HG03460 (cell line): ENCODE results near the gene OGT.
A peak's percentile ranks its signal among the peaks of the same experiment; 100 is the strongest.
"Not testable (repeated sequence)": the region's sequence is repeated elsewhere in the genome, so short reads cannot be mapped to it uniquely, and the experiment has no call there.

ENCODE experiments used
- ATAC-seq: cut with Tn5 transposase; IDR thresholded peaks from one replicate; pipeline ENCODE4 v1.9.1; 2021; ENCODE audit not compliant: unreplicated experiment

Gene OGT

DNA sequence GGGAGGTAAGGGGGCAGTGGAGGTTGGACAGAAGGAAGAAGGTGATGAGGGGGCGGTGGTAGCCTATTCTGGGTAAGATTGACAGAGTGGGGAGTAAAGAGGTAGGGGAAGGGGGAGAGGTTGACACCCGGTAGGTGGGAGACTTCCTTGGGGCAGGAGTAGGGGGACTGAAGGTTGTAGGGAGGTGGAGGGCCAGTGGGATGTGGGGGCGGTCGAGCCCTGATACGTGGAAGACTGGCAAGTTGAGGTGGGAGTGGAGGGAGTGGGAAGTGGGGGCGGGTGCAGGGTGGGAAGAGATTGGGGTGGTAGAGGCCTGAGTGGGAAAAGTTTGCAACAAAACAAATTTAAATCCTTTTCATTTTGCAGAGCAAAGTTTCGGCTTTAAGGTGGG, 47.1 kb downstream of the OGT start:
- ATAC-seq, result no peak

DNA sequence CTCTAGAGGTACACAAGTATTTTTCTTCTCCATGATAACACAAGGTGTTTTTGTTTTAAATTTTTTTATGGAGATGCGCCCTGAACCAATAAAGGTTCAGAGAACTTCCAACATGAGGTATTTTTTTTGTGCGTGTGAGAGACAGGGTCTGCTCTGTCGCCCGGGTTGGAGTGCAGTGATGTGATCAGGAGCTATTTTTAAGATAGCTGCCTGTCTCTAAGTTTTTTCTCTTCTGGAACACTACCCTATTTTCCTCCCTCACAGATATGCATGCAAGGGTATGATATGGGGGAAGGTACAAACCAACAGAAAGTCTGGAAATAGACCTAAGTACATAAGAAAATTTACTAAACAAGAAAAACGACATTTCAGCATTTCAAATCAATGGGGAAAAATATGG, 48.3 kb downstream of the OGT start:
- ATAC-seq, result no peak

DNA sequence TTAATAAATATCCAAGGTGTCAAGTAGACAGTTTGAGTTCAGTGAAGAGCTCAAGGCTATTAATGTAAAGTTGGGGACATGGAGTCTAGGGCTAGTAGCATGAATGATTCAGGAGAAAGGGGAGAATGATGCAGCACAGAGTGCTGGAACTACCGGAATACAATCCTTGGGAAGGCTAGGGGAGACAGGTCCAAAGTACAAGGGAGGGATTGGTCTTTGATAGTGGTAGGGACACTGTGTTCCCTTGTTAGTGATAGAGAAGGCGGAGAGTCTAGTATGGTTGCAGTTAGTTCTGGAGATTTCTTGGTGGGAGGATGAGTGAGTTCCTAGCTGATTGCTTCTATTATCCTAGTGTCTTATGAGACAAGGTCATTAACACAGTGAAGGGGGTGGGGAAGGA, 54.0 kb downstream of the OGT start:
- no peak for ATAC-seq

DNA sequence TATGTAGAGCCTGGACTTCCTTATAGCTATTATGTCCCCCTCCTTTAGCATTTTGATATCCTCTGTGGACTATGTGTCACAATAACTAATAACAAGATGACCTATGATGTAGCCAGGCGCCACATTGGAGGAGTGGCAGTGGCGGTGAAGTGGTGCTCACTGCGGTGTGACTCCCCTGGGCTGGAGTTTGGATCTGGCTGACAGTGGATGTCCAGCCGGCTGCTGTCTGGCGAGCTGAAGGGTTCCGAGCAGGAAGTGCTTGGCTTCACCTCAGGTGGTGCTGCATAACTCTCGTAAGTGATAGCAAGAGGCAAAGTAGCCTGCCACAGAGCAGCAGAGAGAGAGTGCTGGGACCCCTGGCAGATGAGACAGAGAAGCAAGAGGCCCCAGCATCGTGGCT, 60.3 kb downstream of the OGT start:
- not testable (repeated sequence) for ATAC-seq

DNA sequence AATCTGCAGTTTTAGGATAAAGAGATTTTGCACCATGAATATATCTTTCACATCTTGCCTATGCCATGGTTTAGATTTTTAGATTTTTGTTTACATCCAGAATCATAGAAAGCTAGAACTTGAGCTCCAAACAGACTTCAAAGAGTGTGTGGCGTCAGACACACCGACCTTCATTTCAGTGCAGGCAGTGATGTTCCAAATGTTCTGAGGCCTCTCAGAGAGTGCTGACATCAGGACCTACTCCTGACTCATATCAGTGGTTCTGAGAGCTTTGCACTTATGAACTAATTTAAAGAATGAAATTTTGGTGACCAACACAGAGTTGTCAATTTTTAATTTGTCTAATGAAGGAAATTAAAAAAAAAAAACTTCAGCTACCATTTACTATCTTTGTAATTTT, 67.1 kb downstream of the OGT start:
- ATAC-seq, result no peak

DNA sequence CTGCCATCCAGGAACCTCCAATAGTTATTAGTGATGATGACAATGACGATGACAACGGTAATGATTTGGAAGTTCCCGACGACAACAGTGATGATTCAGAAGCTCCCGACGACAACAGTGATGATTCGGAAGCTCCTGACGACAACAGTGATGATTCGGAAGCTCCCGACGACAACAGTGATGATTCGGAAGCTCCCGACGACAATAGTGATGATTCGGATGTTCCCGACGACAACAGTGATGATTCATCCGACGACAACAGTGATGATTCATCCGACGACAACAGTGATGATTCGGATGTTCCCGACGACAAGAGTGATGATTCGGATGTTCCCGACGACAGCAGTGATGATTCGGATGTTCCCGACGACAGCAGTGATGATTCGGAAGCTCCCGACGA, 70.7 kb downstream of the OGT start:
- ATAC-seq, result no peak

DNA sequence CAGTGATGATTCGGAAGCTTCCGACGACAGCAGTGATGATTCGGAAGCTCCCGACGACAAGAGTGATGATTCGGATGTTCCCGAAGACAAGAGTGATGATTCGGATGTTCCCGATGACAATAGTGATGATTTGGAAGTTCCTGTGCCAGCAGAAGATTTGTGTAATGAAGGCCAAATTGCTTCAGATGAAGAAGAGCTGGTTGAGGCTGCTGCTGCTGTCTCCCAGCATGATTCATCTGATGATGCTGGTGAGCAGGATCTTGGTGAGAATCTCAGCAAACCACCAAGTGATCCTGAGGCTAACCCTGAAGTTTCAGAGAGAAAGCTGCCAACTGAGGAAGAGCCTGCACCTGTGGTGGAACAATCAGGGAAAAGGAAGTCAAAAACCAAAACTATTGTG, 71.2 kb downstream of the OGT start:
- ATAC-seq, result no peak

DNA sequence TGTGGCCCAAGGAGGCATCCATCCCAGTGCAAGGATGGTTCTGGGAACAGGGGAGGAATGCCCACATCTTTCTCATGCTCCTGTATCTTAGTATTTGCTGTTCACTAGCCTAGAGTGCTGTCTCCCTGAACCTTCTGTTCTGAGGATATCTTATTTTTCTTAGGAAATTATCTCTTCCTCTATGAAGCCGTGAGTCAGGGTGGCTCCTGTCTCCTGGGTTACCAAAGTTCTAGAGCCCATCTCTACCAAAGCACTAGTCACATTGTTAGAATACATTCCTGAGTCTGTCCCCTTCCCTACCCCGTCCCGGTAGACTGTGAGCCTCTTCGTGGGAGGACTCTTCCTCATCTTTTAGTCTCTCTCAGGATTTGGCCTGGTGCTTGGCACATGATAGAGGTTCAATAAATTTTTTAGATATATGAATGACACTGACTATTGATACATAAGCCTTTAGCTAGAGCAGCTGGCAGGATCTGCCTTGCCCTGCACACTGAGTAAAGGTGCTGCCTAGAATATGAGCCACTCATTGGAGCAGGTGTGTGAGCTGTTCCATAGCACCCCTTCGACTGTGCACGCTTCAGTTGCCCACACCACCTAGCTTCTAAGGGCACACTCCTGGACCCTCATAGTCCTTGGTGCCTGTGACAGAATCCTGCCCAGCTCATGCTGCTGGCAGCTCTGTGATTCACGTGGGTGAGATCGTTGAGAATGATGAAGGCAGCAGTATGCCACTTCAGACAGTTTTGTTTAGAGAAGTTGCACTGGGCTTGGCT, 72.1 kb downstream of the OGT start:
- no peak for ATAC-seq

DNA sequence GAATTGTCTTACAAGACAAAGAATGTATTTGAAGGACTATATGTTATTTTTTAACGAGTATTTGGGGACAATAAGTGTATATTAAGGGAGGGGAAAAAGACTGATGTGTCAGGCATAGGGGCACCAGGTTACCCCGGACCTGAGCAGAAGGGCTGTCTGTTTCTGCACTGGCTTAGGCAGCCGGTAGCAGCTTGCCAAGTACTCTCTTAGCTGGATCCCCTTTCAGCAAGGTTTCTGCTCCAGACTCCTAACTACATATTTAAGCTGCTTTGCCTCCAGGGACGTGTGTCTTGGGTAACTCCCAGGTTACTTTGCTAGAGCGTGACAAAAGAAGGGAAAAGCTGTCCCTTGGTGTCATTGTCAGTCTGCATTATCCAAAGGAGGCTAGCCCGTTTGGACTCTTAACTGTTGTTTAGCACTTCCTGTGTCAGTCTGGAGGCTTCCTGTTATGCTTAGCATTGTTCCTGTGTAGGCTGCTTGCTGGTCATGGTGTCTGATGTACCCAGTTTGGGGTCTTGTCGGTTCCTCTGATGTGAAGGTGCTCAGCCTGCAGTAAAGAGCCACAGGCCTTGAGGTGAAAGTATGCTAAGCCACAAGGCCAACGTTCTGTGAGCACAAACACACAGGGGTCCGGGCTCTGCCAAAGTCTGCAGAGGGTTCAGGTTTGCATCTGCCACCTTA, 73.8 kb downstream of the OGT start:
- ATAC-seq, result no peak

DNA sequence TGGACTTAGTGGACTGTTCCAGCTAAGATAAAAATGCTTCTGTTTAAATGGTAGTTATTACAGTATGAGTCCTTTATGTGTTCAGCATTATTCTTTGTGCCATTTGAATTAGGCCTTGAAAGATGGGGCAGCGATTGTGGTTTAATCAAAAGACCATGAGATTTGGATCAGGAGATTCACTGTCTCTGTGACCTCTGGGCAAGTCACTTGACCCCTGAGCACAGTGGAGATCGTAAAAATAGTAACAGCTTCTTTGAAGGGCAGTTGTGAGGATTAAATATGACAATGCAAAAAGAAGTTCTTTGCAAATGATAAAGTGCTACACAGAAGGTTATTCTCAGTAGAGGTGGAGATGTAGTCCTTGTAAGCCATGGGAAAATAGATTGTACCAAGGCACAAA, 74.6 kb downstream of the OGT start:
- no peak for ATAC-seq

DNA sequence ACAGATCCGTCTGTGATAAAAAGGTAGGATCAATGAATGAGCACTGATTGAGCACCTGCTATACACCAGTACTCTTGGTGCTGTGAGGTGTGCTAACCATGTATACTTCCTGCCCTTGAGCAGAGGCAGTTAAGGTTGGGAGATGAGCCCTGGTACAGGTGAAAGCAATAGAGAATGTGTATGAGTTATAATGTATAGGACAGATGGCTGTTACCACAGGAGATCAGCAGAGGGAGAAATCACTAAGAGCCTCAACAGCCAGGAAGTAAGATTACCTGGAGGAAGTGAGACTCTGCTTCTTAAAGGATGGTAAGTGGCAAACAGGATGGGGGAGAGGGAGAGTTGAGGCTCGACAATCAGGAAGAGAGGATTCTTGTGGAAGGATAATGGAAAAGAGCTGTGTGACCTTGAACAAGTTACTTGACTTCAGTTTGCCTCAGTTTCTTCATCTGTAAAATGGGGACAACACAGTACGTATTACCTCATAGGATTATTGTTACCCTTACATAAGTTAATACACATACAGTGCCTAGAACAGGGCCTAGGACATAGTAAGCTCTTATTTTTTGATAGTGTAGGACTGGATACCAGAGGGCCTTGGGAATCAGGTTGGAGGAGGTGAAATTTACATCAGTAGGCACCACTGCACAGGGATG, 76.3 kb downstream of the OGT start:
- no peak for ATAC-seq

DNA sequence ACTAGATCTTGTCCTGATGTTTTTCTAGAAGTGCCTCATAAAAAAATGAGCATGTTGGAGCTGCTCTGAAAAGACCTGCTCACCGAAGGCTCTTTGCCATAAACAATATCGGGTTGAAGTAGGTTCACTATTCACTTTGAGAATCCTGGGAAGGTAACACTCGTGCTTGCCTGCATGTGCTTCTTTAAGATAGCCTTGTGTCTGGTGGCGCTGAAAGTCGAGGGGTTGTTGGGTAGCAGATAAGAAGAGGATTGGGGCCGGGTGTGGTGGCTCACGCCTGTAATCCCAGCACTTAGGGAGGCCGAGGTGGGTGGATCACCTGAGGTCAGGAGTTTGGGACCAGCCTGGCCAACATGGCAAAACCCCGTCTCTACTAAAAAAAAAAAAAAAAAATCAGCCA, 78.8 kb downstream of the OGT start:
- ATAC-seq, result not testable (repeated sequence)

DNA sequence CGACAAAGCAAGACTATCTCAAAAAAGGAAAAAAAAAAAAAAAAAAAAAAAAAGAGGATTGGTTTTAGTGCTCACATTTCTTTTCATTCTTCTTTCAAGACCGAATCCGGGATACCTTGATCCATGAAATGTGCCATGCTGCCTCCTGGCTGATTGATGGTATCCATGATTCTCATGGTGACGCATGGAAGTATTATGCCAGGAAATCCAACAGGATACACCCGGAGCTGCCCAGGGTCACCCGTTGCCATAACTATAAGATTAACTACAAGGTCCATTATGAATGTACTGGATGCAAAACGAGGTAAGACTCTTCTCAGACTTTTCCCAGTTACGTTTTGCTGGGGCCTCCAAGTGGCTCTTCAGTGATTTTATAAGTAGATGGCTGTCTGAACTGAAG, 79.4 kb downstream of the OGT start:
- no peak for ATAC-seq

DNA sequence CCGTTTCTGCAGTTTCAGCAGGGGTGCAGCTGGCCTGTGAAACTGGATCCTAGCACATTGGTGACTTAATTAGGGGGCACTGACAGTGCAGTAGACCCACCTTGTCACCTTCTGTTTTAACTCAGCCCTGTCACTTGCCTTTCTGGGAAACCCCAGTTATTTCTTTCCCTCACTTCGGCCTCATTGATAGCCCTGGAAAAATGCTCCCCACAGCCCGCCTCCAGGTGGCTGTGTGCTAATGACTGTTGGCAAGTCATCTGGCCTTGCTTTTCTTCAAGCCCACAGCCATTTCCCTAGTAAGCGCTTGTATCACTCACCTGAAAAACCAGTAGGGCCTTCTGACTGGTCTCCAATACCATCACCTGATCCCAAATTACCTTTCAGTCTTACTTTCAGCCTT, 82.2 kb downstream of the OGT start:
- no peak for ATAC-seq

DNA sequence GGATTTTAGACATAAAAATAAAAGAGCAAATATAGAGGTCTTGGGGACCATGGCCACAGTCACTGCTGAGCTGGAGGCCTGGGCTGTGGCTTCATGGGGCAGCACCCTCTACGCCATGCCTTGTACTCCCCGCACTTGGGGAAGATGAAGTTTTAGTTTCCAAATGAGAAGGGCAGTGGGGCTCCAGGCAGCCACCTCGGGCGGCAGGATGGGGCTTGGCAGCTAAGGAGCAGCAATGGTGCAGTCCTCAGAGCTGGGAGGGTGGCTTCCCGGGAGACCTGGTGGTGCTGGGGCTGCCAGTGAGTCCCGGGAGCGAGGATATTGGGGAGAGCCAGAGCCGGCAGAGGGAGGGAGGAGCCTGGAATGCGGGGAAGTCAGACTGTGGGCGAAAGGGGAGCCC, 83.0 kb downstream of the OGT start:
- no peak for ATAC-seq

DNA sequence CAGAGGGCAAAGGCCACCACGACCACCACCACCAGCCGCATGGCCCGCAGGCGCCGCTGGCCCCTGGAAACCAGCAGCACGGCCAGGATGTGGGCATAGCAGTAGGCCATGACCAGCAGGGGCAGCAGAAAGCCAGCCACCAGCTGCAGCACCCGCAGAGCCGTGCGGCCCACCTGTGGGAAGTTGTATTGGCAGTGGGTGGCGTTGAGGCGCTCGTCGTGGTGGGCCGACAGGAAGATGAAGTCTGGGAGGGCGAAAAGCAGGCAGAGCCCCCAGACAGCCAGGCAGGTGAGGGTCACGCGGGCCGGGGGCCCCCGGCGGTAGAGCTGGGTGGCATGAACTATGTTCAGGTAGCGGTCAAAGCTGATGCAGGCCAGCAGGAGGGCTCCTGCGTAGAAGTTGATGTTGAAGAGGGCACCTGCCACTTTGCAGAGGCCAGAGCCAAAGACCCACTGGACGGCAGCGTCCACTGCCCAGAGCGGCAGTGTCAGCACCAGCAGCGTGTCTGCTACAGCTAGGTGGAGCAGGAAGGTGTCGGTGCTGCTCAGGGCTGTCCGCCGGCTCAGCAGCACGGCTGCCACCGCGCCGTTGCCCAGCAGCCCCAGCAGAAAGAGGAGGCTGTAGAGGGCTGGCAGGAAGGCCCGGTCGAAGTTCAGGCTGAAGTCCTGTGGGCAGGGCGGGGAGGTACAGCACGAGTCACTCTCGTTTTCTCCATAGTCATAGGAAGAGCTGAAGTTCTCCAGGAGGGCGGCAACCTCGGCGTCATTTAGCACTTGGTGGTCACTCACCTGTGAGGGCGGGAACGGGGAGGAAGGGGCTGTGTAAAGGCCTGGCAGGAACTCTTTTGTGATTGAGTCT, 84.0 kb downstream of the OGT start:
- no peak for ATAC-seq

DNA sequence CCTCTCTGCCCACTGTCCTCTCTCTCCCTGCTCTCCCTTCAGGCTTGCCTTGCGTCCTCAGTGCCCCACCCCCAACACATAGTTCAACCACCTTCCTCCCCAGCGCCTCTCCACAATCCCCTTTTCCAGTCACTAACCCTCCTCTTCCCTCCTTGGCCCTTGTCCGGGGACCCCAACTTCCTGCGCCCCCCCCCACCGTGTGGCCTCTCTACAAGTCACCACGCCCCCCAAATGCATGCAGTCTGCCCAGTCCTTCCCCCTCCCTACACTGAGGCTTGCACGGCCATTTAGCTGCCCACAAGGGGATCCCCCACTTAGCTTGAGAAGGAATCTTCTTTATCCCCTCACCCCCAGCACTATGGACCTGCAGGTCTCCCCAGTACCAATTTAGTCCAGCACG, 84.8 kb downstream of the OGT start:
- no peak for ATAC-seq

DNA sequence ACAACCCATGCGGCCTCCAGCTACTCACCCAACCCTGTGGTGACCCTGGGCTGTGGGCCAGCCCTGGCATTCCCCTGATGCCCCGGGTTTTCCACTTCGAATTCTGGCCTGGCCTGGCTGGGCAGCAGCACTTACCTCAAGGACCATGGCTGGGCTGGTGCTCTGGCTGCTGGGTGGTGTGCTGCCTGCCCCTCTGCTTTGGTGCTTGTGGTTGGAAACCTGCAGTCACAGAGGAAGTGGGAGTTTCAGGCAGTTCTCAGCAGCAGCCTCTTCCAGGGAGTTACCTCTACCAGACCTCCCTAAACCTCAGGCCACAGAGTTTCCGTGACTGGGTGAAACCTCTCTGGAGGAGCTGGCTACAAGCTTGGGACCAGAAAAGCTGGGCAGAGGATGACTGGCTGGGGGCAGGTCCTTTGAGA, 85.4 kb downstream of the OGT start, which contains the start of gene CXCR3:
Gene CXCR3 (minus strand): TSS at position 209 of the 419 bp plus-strand sequence. CDS start 62 bp downstream, at position 147.
- peak; percentile 61 for ATAC-seq

DNA sequence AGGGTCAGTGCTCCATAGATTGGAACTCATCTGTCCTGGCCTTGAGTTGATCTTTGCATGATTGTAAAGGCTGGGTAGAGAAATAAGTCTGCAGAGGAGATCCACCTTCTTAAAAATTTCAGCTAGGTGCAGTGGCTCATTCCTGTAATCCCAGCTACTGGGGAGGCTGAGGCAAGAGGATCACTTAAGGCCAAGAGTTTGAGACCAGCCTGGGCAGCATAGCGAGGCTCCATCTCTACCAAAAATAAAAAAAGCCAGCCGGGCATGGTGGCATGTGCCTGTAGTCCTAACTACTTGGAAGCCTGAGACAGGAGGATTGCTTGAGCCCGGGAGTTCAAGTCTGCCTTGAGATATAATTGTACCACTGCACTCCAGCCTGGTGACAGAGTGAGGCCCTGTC, 85.9 kb downstream of the OGT start:
- no peak for ATAC-seq

DNA sequence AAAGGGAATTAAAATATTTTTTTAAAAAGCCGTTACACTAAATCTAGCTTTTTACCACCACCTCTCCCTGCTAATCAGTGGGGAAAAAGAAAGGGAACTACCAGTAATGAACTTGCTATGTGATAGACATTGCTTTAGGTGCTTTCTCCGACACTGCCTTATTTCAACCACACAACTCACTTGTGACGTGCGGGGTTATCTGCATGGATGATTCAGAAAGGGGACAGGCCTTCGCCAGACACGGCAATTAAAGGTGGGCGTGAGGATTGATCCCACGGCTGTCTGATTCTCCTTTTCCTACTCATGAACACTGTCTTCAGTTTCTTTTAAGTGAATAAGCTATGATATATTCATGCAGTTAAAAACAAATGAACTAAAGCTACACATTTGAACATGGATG, 86.3 kb downstream of the OGT start:
- ATAC-seq, result no peak

DNA sequence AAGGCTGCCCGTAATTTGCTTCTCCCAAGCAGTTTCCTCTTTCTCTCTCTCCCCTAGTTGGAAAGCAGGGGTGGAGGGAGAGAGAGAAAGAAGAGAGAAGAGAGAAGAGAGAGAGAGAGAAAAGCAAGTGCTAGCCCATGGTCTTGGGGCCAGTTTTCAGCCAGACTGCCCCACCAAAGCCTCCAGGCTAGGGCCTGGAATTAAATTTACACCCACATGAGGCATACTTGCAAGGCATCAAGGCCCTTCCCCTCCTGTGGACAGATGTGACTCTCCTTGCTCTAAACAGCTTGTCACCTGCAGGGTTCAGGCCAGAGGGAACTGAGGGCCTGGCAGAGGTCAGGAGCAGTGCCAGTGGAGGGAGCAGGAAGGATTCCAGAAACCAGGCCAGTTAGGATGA, 87.1 kb downstream of the OGT start:
- ATAC-seq, result no peak
